ENCODE measurements around the gene AQP12A. TPM values are rescaled to one million over a fixed set of nuclear protein-coding genes. Genes with fewer than 3 reads are reported as not detected.
"Not testable (repeated sequence)": the region's sequence is repeated elsewhere in the genome, so short reads cannot be mapped to it uniquely, and the experiment has no call there.

Gene AQP12A
- total RNA-seq: not detected

DNA sequence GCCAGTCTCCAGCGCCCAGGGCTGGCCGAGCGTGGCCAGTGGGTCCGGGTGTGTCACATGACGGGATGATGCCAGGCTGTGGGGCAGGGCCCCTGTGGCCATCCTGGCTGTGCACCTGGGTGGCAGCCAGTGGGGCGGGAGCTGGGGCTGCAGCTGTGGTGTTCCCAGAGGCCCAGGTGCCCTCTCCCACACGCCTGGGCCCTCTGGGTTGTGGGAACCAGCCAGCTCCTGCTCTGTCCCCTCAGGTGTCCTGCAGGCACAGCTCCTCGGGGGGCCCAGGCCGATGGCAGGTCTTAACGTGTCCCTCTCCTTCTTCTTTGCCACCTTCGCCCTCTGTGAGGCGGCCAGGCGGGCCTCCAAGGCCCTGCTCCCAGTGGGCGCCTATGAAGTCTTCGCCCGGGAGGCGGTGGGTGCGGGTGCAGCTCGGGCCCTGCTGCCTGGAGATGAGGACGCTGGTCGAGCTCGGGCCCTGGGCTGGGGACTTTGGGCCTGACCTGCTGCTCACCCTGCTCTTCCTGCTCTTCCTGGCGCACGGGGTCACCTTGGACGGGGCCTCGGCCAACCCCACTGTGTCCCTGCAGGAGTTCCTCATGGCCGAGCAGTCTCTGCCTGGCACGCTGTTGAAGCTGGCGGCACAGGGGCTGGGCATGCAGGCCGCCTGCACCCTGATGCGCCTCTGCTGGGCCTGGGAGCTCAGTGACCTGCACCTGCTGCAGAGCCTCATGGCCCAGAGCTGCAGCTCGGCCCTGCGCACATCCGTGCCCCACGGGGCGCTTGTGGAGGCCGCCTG is at the start of gene AQP12A:
Gene AQP12A (plus strand): TSS at position 236 of the 790 bp plus-strand sequence. CDS start 48 bp downstream, at position 284.
- TF ChIP-seq, protein P1, sequence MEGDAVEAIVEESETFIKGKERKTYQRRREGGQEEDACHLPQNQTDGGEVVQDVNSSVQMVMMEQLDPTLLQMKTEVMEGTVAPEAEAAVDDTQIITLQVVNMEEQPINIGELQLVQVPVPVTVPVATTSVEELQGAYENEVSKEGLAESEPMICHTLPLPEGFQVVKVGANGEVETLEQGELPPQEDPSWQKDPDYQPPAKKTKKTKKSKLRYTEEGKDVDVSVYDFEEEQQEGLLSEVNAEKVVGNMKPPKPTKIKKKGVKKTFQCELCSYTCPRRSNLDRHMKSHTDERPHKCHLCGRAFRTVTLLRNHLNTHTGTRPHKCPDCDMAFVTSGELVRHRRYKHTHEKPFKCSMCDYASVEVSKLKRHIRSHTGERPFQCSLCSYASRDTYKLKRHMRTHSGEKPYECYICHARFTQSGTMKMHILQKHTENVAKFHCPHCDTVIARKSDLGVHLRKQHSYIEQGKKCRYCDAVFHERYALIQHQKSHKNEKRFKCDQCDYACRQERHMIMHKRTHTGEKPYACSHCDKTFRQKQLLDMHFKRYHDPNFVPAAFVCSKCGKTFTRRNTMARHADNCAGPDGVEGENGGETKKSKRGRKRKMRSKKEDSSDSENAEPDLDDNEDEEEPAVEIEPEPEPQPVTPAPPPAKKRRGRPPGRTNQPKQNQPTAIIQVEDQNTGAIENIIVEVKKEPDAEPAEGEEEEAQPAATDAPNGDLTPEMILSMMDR (IDR thresholded peaks at IDR 0.05; ENCODE audit: low read depth): not testable (repeated sequence)

- TF ChIP-seq, protein P1 (IDR thresholded peaks at IDR 0.05; ENCODE audit: low read depth): no peak
These were observed 49.4 kb upstream of the AQP12A start for GRCh38 chr2:240642061-240642805.

GRCh38 chr2:240642806-240643092 is 48.9 kb upstream of the AQP12A start:
- TF ChIP-seq, protein P1 (IDR thresholded peaks at IDR 0.05; ENCODE audit: low read depth): no peak

DNA sequence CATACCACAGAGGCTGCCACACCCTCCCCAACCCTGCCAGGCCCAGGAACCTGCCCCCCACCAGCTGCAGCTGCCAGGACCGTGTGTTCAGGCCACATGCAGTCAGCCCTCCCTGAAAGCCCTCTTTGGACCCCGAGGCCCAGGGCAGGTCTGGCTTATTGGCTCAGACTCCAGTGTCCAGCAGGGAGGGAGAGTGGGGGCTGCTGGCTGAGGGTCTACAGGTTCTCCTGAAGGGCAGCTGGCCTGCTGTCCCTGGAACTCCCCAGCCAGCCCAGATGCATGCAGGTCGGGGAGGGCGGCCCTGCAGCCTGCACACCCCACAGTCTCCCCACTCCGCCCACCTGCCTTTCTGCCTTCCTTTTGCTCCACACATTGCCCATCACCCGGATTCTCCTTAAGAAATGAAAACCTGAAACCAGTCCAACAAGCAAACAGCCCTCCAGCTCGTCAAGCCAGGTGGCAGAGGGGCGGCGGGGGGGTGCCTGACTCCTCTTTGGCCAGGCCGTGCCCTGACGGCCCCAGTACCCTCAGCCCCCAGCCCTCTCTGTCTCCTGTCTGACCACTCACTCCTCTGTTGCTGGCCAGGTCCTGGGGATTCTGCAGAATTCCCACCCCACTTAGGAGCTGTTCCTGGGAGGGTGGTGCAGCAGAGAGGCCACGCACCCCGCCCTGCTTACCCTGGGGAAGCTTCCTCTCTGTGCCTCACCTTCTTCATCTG is 48.4 kb upstream of the AQP12A start:
- TF ChIP-seq, protein P1 (IDR thresholded peaks at IDR 0.05; ENCODE audit: low read depth): no peak

DNA sequence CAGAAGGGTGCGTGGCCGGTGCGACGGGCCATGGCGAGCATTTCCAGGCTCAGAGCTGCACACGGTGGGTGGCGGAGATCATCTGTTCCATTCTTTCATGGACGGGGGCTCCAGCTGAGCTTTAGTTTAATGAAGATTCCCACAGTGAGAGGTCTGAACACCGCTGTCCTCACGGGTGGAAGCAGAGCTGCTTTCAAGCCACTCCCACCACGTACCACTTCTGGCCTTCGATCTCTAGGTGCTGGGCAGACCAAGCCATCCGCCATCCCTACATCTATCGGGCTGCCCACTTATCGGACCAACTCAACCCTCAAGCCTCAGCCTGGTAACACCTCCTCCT is 47.9 kb upstream of the AQP12A start:
- TF ChIP-seq, protein P1 (IDR thresholded peaks at IDR 0.05; ENCODE audit: low read depth): no peak

DNA sequence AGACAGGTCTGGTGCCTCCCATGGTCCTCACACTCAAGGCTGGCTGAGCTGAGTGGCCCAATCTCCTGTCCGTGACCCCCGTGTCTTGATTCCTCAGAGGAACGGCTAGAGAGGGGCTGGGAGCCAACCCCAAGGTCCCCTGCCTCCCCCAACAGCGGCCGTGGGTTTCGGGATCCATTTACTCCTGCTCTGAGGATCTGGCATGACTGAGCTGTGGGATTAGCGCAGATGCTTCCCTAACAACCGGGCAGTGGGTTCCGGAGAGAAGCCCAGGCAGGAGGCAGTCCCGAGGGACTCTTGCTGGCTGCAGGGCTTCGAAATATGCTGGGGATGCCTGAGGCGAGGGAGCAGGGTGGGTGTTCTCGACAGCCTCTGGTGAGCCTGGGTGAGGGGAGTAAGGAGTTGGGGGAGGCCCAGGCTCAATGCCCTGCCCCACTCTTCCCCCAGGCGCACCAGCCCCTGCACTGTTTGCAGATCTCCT is 47.5 kb upstream of the AQP12A start:
- TF ChIP-seq, protein P1 (IDR thresholded peaks at IDR 0.05; ENCODE audit: low read depth): no peak

DNA sequence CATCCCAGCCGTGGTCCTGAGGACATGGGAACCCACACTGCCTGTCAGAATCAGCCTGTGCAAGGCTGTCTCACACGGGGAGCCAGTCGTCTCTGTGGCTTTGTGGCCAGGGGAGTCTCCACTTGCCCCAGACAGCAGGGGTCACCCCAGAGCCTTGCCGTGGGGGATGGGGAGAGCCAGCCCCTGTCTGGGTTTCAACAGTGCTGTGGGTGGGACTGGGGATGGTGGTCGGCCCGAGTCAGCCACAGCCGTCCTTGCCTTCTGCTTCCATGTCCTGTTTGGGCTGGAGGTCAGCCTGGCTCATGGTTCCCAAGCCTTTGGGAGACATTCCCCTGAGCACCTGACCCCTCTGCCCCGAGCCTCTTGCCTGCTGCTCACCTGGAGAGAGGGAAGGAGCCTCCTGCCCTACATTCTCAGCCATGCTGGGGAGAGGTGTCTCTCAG is 46.8 kb upstream of the AQP12A start:
- TF ChIP-seq, protein P1 (IDR thresholded peaks at IDR 0.05; ENCODE audit: low read depth): no peak

Data from subcutaneous adipose tissue (tissue), 4 donors.